Fibroblast of skin of left quadriceps (primary cell): ENCODE measurements around the gene C5orf58.

Experiments
- DNase-seq, 2 experiments: peaks; one replicate each; pipeline ENCODE4 v3.0.0-alpha.2; 2013; ENCODE audit warnings: low read depth in 2 of 2

The C5orf58 gene

DNA sequence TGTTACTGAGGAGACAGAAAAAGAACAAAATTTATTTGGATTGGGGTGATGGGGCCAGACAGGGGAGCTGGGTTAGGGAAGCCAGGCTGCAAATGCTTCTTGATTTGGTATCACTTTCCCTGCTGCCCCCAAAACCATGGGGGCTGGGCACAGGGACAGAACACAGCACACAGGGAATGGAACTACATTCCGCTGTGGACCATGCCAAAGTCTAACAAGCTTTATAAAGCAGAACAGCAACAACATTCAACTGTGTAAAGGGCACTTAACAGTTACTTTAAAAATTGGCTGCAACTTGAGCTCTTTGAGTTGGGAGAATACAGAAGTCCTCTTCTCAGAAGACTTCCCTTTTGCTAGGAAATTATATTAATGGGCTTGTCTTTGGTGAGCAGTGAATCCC lies 23.8 kb downstream of the C5orf58 start:
- DNase-seq = no peak

DNA sequence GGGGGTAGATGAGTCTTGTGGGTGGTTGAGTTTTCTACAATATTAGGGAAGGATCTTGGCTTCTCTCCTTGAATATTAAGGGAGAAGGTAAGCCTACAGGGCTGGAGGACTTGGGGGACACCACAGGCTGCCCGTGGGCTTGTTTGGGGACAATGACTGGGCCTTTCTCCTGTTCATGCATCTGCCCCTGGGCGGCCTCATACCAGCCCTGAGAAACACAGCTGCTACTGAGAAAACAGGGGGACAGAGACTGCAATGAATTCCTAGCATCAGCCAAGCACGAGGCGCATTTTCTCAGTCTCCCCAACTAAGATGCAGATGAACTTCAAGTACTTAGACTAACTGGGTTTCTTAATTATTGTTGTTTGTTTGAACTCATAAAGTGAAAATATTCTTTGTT lies 24.6 kb downstream of the C5orf58 start:
- DNase-seq = no peak

DNA sequence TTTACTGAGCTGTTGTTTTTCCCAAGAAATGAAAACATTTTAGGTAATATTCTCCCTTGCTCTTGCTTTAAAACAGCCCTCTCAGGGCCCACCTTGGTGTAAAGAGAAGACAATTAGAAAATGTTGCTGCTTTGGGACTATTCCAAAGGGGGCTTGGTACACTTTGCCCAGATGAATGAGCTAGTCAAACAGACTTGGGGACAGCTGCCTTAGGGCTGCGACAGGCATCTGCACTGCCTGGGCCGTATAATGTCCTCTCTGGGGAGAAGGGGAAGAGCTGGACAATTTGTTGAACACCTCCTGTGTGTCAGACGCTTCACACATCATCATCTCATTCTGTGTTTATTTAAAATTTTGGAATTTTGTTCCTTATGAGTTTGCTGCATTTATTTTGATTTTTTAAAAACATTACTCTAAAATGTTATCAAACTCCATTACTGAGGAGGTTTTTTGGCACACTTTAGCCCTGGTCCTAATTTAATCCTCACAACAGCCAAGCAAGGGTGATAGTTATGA lies 28.8 kb downstream of the C5orf58 start:
- DNase-seq = no peak

DNA sequence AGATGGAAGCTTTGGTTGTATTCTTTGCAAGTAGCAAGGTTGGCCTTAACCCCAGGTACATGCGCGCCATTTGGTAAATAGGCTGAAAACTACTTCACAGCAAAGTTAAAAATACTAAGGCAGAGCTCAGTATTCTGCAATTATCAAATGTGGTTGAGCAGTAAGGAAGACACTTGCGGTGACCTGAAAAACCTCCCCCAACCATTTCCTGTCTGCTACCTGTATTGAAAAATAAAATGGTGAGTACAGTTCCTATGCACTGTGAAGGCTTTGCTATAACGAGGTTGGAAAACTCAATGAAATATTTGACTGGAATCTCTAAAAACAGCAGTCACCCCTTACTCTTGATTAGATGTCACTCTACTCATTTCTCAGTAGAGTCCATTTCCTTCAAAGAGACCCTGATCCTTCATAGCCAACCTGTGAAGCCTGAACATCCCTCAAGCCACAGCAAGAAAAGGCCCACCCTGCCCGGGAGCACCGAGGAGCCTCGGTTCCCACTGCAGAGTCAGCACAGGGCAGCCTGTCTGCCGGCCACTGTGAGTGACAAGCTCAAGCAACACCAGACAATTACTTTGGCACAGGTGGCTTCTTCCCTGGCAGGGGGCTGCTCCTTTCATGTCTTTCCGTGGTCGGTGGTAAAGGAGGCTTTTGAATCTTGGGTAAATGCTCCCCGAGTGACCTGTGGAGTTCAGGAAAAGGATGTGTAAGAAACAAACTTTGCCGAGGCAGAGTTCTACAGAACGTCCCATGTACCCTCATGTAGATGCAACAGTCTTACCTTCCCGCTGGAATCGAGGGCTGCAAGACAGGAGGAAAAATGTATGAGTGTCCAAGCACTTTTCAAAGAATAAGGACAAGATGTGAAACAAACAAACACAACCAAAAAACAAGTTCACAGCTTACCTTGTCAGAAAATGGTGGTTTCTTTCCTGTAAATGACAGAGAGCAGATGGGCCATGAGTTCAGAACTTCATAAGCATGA lies 29.6 kb downstream of the C5orf58 start:
- DNase-seq = no peak

DNA sequence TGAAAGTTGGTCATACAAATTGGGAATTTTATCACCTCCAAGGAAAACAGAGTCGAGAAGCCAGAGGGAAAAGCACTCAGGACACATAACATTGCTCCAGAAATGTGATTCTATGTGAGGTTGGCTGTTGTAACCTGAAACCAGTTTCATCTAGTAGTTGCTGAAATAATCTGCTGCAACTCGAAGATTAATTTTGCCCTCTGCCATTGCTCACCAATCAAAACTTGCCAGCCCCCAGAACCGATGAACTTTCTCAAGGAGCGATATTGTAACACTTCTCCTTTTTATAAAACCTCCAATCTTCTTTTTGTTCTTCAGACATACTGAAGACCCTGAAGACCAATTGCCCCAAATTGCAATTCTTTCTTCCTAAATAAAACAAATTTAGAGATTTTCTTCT lies 31.1 kb downstream of the C5orf58 start:
- DNase-seq = no peak

DNA sequence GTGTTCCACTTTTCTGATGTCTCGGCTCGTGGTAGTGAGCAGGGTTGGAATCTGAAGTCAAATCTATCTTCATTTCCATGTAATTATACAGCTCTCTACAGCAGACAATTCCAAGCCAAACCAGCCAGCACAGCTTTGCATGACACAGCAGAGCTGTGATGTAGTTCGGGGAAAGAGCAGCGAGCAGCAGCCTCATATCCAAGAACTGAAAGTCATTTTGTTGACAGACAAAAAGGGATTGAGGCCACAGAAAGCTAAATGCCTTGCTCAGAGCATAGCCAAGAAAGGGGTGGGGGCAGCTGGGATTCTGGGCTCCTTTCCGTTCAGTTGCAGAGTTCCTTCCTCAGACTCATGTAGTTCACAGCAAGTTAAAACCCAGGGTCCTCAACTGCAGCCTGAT lies 32.7 kb downstream of the C5orf58 start:
- DNase-seq = no peak

DNA sequence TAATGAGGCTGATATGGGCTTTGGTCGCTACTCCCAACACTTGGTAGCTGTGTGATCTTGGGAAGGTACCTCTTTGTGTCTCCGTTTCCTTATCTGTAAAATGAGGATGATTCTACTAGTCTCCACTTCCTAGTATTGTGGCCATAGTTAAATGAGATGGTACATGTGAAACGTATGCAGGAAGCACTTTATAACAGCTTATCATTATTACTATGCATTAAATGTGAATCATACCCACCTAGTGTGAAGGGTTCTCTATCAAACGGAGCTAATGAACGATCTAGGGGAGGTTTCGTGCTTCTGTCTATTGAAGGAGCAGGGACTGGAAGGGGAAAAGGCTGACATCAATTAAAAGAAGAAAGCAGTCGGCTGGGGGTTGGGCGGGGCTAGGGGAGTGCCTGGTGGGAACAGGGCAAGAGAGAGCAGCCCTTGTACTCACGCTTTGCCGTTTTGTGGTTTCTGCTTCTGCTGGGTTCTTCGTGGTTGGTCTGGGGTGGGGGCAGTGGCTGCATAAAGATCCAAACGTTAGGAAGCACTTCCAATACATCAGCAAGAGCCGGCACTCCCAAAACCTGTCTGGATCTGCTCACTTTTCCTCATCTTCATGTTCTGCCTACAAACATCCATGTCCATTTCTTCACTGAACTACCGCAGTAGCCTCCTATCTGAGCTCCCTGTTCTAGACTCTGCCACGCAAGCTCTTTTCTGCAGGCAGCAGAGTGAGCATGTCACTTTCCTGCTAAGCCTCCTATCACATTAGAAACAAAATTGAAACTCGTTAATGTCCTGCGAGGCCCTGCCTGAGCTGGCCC lies 34.0 kb downstream of the C5orf58 start:
- DNase-seq = no peak

DNA sequence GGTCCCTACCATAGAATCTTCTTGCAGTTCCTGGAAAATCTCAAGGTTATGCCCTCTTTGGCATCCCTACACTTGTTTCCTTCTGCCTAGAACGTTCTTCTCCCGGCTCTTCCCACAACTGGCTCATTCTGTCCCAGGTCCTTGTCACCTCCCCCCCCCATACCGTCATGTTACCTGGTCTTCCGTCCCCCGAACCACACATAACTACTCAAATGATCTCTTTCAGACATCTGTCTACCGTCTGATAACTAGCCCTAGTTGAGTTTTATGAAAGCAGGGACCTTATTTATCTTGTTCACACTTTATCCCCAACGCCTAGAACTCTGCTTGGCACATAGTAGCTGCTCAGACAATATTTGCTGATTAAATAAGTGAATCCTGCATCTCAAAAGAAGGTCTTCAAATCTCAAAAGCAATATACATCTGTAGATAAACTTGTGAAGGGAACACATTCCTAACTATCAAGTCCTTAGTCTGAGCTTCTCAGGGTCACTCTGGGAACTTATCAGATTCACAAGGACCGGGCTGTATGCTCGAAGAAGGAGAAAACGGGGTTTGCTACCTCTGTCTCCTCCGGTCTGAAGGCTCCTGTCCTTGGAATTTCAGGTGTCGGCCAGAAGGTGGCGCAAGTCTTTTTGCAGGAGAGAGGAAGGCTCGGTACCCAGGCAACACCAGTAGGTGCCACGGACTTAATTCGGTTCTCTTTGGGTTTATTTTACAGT lies 34.8 kb downstream of the C5orf58 start:
- DNase-seq = peak; percentile 25 to 30

DNA sequence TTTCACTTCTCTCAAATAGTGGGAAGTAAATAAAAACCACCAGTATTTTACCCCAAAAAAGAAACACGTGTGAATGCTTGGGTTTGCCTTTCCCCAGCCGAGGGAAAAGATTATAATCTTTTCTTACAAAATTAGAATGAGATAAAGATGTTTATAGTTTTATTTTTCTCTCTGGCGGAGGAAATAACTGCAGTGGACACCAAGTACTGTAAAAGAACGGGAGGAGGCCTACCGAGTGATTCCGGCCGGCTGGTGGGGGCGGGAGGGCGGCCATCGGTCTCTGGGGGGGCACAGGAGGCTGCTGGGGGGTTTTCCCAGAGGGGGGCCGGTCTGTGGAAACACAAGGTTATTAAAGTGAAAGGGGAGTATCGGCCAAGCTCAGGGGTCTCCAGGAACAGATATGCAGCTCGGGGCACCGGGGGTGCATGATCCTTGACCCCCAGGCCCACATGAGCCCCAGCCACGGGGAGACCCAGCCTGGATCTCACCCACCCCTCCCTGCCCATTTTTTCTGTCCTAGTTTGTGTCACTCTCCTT lies 35.4 kb downstream of the C5orf58 start:
- DNase-seq = no peak

DNA sequence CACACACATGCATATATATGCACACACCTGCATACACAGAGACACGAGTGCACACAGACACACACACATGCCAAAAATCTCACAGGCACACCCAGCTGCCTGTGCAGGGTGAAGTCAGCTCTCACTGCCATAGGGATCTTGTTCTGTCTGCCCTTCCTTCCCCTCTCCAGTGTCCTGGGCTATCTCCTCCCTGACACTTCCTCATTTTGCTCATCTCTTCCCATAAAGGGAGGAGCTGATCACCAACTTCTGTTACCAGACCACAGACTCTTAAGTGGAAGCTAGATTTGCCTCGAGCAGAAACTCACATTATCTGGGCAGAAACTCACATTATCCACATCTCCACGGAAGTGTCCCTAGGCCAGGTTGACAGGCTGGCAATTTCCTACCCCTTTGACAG lies 36.1 kb downstream of the C5orf58 start:
- DNase-seq = no peak

DNA sequence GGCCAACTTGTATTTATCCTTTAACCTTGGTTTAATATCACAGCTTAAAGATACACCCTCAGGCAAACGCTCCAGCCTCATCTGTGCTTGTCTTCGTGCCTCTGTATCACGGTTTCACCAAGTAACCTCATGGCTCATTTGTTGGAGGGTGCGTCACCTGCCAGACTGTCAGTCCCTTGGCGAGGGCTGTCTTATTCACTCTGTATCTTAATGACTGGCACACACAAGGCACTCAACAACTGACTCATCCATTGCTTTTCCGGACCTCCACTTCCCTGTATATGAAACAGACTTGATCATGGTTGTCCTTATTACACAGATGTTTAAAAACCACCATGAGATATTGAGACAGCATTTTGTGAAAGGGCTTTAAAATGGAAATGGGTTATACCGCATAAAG lies 36.8 kb downstream of the C5orf58 start:
- DNase-seq = no peak

DNA sequence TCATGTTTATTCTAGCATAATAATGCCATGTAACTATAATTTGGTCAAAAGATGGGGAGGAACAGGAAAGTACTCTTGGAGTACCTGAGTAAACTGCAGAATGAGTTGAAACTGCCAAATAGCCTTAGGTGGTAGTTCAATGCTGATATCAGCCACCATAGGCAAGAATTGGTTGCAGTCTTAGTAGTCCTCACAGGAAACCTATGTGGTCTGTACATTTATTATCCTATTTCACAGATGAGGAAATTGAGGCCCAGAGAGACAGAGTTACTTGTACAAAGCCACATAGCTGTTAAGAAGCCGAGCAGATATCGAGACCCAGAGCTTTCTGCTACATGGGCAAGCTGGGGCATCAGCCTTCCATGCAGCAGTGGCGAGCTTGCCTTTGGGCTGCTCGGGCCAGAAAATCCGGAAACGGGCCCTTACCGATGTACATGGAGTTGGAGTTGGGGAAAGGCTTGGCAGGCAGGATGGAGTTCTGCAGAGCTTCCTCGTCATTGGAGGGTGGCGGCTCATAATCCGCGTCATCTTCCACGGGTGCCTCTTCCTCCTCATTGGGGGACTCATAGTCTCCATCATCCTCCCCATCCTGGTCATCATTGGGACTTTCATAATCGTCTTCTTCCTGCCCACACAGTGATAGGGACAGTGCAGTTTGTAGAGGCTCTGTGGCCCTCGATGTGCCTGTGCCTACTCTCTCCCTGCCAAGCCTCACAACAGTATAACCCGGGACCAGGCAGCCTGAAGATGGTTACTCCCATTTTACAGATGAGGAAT lies 37.7 kb downstream of the C5orf58 start:
- DNase-seq = no peak

DNA sequence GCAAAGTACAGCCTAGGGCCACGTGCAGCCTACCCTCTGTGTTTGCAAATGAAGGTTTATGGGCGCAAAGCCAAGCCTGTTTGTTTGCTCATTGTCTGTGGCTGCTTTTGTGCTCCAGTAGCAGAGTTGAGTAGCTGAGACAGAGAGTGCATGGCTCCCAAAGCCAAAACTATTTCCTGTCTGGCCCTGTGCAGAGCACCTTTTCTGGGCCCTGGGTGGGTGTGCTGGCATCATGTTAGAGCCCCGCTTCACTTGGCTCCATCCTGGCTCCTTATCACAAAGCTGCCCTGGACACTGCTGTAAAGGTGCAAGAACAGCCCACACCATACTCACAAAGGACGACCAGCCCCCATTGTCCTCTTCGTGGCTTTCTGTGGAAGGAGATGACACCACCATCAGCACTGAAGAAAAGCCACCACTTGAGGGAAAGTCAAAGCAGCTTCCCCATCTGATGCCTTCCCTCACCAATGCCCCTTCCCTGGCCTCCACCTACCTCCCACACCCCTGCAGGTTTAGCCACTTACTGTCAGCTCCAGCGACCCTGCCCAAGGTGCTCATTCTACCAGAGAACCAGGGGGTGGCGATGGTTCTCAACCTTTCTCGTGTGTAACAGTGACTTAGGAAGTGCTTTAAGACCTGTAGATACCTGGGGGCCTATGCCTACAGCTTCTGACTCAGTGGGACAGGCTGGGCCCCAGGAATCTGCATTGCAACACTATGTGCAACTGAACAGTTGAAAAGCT lies 41.4 kb downstream of the C5orf58 start:
- DNase-seq = no peak

DNA sequence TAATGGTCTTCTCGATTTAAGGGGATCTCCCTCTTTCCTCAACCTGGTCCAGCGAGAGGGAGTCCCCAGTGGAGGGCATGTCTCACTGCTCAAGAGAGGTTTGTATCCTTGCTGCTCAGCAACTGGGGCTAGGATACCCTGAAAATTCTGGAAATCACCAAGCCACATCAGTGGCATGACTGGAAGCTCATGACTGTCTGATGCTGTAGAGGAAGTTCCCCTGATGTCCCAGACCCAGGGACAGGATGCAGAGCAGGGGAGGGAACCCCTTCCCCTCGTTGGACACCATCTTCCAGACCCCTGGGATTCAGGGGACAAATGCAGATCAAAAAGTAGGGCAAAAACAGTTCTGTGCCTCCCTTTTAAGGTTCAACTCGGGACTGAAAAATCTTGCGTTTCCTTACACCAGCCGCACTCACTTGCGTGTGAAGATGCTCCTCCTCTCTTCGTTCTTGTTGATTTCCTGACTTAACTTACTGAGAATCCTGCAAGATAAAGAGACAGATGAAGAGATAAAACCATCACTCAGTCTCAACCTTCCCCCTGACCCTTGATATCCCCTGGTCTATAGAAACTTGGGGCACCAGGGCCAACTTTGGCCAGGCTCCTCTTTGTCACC lies 42.7 kb downstream of the C5orf58 start:
- DNase-seq = no peak

DNA sequence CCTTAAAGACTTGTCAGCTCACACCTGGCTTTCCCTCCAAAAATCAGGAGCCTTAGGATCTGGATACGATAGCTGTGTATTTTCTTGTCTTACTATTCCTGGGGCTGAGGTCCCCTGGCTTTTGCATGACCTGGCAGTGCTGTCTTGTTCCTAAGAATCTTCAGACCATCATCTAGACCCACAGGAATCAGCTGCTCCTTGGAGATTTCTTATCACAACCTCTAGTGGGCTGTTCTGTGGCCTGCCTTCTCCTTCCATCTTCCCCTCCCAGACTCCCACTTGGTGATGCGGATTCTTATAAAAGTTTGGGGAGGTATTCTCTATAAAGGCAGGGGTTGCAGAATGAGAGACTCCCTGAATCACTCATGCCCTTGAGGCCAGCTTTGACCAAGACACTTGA lies 43.4 kb downstream of the C5orf58 start:
- DNase-seq = no peak

DNA sequence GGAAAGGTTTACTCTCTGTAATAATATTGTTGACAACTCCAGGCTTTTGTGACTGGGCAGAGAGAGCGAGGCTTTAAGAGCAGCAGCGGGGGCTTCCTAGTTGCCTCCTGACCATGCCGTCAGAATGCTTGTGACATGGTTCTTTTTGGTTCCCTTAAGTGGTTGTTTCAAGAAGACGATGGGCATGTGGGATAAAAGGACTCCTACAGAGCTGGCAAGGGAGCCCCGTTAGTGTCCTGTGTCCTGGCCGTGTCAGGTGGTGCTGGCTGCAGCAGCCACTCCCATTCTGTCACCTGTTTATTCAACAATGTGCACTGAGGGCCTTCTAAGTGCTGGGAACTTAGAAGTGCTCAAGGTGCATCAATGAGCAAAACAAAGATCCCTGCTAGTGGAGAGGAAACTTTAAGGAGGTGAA lies 45.1 kb downstream of the C5orf58 start:
- DNase-seq = no peak

DNA sequence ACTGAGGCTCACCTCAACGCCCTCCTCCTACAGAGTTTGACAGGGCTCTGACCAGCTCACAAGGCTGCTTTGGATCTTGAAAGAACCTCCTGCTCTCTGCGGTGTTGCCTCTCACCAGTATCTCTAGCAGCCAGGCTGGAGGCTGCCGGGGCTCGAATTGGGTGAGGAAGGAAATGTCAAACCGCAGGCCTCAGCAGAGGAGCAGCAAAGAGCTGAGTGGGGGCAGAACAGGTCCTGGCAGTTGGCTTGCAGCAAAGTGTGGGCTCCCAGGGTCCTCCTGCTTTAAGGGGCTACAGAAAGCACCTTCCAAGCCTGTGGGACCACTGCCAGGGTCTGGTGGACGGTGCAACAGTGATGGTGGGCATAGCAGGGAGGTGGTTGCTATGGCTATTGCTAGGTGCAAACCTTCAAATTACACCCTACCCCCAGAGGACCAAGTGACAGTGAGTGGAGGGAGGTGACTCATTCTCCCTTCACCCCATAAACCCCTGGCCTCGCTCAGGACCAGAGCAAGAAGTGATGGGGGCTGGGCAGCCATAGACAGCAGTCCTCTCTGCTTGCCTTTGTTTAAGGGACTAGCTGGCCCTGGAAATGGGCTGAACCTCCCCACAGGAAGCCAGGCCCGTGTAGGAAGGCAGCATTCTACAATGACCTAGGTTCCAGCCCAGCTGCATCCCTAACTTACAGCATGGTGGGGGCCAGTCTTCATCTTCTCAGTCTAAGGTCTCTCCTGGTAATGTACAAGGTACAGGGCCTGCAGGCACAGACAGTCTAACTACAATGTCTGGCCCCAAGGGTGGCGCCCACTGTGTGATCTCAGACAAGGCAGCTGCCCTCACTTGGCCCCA lies 46.0 kb downstream of the C5orf58 start:
- no peak for DNase-seq

DNA sequence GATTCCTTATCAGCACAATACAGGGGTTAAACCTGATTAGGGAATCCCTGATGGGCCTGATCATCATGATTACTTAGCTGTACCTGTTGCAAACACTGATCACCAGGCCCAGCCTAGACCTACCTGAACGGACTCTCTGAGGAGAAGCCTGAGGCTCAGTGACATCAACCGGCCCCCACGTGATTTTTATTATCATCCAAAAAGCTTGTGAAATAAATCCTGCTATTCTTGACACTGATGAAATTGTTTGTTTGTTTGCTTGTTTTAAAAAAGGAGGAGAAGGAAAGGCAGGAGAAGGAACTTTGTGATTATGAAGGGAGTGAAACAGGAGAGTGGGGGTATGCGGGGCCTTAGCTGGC lies 46.7 kb downstream of the C5orf58 start:
- DNase-seq = no peak

DNA sequence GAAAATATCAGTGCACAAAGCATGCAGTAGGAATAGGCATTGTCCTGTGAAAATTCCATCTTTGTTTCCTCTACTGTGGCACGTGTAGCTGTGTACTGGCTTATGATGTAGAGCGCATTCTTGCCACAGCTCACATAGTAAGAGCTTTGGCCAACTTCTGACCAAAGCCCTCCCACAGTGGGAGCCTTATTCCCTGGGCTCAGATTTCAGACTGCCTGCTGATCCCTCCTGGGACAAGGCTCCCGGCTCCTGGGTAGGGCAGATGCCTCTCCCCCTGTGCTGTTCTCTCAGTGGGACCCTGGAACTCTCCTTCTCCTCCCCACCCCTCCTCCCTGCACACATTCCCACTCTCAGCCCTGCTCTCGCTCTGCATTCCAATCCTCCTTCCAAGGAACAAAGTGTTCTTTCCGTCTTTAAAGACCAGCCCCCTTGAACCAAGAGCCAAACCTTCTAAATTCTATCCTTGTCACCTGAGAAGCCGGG lies 47.3 kb downstream of the C5orf58 start:
- DNase-seq = no peak
